HG03521 (cell line): ENCODE measurements around the gene ANKH.
"Not testable (repeated sequence)": the region's sequence is repeated elsewhere in the genome, so short reads cannot be mapped to it uniquely, and the experiment has no call there.

Experiments used
- ATAC-seq: cut with Tn5 transposase; IDR thresholded peaks from one replicate; pipeline ENCODE4 v1.9.1; 2021; ENCODE audit warnings: mild to moderate bottlenecking, moderate library complexity; ENCODE audit not compliant: unreplicated experiment

ANKH gene

GRCh38 chr5:14859150-14859549, 12.4 kb downstream of the ANKH start:
- no peak for ATAC-seq

DNA sequence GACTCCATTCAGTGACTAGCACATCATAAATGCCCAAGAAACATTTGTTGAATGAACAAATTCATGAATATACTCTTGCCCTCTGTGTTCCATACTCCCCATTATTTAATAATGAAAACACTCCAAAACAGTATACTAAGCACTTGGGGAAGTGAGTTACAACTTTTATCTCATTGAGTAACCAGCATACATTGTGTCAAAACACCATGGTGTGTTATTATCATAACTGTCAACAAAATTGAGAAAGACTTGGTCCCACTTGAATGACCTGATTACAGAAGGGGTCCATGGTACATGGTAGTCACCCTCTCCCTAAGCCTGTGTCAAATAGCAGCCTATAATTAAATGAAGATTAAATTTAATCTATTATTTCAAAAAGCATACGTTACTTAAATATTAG, 16.2 kb downstream of the ANKH start:
- ATAC-seq: no peak

DNA sequence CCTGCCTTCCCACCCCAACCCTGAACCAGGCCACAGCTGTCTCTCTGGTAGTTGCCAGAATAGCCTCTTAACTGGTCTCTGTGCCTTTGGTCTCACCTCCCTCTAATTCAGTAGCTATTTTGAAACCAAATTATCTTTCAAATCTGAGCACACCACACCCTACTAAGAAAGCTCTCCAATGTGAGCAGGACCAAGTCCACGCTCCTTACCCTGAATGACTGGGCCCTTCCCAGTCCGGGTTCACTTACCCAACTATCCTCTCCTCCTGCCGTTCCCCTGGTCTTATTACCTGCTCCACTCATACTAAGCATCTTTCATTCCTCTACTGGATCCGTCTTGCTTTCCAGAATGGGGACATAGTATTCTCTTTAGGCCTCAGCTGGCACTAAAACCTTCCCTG, 16.8 kb downstream of the ANKH start:
- ATAC-seq: no peak

GRCh38 chr5:14853685-14854084, 17.9 kb downstream of the ANKH start:
- no peak for ATAC-seq

DNA sequence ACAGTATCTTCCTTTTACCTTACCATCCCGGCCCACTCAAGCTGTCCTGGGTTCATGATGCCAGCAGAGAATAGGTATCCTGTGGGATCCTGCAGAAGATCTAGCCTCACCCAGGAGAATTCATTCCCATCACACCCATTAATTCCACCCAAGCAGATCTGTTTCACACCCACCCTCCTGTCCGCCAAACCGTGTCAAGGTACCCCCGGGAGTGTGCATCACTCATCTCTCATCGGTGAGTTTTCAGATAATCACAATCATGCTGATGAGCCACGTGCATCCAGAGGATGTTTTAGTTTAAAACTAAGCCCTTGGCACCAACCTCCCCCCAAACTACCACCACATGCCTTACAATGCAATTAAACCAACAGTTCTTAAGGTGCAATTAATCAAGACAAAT, 18.8 kb downstream of the ANKH start:
- no peak for ATAC-seq

DNA sequence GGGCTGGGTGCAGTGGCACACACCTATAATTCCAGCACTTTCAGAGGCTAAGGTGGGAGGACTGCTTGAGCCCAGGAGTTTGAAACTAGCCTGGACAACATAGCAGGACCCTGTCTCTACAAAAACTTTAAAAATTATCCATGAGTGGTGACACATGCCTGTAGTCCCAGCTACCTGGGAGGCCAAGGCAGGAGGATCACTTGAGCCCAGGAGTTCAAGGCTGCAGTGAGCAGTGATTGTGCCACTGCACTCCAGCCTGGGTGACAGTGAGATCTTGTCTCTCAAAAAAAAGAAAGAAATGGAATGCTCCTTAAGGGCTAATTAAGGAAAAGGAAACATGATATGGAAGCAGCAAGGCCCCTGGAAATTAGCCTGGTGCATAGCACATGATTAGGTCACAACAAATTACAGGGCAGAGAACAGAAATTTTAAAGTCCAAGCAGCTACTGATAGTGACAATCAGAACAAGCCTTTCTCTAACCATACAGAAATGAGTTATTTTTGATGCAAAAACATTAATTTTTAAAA, 19.5 kb downstream of the ANKH start:
- ATAC-seq: no peak

DNA sequence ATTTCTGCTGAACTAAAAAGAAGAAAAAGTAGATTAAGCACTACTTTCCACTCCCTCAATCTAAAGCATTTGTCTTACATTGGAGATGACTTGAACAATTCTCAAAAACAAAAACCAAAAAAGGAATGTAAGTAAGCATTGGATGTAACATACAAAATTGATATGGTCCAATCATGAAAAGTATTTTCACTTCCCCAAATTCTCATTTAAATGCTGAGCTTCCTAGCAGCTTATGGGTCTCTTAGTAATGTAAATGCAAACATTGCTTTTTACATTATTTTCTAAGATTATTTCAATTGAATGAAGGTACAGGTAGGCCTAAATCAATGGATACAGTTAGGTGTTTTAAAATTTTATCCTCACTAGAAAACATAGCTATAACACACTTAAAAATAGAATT, 20.0 kb downstream of the ANKH start:
- no peak for ATAC-seq

DNA sequence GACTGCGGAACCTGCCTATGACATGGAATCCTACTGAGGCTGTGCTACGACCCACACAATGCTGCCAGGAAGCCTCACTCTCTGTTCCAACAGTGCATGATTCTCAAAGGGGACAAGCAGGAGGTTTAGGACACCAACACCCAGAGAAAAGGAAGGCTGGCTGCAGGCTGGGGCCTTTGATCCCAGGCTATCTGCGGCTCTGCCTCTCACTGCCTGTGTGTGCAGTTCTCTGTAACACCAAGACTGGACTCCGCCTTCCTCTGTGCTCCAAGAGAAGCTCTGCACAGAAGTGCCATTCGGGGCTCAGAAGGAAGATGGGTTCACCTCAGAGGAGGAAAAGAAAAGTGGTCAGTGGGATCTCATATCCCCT, 20.5 kb downstream of the ANKH start:
- ATAC-seq: no peak

GRCh38 chr5:14850419-14851049, 21.0 kb downstream of the ANKH start:
- ATAC-seq: no peak

DNA sequence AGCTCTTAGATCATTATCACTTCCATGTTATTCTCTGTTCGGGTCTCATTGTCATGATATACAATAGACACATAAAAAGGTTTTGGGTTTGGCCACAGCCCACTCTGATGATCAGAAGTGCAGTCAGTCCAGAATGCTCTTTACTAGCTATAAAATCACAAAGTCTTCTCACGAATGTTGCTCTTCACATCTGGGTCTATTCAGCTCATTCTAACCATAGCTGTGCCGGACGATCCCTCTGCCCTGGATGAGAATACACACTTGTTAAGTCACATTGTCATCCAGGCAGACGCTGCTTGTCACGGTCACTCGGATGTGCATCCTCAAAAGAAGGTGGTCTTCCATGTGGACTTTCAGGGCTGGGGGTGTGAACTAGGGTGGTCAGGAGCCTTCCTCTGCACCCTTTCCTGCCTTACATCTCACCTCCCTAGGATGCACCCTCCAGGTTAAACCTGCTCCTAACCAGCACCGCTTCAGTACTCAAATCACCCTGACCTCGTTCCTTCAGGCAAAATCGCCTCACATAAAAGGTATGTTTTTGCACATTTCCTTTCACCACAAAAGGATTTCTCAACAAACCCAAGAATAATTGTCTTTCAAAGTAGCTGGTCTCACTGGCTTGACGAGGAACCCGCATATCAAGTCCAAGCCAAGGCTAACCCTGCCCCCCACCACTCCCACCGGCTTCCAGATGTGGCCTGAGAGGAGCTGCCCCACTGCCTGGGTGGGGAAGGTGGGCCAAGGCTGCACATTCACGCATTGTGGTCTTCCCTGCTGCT, 21.9 kb downstream of the ANKH start:
- ATAC-seq: no peak

DNA sequence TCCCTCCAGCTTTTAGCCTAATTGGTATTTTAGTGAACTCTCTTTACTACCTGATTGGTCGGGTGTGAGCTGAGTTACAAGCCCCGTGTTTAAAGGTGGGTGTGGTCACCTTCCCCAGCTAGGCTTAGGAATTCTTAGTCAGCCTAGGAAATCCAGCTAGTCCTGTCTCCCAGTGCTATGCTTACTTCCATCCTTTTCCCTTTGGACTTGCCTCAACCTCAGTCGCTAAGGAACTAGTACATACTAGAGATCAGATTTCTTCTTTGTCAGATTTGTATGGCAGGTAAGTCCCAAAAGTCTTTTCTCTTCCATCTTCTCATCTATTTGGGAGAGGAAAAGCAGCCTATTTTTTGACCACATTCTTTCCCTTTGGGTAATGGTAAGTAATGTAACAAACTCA, 22.6 kb downstream of the ANKH start:
- ATAC-seq: not testable (repeated sequence)

- no peak for ATAC-seq
These were observed 23.2 kb downstream of the ANKH start for GRCh38 chr5:14848385-14848784.

GRCh38 chr5:14847471-14847870, 24.1 kb downstream of the ANKH start:
- ATAC-seq: no peak

DNA sequence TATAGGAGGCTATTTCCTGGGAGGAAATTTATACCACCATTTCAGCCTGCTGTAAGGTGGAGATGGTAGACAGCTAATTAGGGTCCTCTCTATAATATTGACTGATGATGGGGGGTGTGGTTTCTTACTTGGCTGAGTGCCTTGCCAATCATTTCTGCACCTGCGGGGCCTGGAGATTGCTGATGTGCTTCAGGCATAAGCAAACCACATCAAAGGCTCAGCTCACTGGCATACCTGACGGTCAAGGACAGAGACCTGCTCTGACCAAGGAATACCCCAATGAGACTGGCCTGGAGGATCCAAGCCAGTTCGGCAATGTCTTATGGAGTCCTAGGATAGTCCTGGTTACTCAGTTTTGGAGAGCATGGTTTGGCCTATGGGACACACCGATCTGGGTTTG, 29.5 kb downstream of the ANKH start:
- no peak for ATAC-seq

DNA sequence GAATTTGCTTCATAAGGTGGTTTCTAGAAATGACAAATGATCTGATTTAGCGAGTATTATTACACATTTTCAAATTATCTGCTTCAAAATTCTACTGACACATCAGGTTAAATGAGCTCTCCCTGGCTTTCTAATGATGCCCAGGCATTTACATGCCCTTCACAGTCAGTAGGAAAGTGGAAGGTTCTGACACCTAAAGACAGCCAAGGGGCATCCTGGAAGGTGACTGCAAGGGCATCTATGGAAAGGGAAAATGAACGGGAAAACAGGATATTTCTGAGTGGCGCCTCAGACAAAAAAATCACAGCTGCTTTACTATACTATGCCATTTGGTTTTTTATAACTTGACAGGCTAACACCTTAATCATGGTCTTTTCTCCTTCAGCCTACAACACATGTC, 31.0 kb downstream of the ANKH start:
- ATAC-seq: no peak

DNA sequence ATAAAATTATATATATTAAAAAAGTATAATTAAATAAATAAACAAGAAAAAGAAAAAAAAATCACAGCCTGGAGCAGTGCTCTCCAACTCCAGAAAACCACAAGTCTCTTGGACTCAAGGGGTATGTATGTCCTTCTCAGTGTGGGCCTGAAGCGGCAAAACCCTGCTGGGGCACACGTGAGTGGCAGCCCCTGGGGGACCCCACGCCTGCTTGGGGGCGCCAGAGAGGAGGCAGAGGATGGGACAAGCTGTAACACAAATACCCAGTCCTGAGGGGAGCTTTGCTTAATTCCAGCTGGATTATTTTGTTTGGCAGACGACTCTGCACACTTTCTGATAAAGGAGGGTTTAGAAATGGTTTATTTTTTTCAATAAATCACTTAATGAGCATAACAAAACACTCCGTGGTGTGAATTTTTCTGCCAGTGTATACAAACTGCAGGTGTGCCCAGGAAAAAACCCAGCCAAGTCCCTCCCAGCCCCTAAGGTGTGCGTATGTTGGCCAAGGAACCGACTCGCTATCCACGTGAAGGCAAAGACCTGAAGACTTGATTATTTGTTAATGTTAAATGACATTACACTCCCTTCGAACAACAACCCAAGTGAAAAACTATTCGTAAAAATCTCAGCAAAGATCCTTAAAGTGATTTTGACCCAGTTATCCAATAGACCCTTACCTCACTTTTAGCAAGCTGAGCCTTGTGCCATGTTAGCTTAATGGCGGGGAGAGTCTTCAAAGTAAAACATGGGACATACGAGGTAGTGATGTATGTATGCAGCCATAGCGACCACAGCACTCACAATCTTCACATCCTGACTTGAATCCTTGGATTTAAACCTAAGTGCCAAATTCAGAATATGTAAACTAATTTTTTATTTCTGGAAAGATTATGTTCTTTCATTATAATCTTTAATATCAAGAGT, 32.9 kb downstream of the ANKH start:
- ATAC-seq: no peak

GRCh38 chr5:14837423-14838122, 34.0 kb downstream of the ANKH start:
- ATAC-seq: not testable (repeated sequence)

- ATAC-seq: no peak
These were observed 36.7 kb downstream of the ANKH start for GRCh38 chr5:14834584-14835550.

DNA sequence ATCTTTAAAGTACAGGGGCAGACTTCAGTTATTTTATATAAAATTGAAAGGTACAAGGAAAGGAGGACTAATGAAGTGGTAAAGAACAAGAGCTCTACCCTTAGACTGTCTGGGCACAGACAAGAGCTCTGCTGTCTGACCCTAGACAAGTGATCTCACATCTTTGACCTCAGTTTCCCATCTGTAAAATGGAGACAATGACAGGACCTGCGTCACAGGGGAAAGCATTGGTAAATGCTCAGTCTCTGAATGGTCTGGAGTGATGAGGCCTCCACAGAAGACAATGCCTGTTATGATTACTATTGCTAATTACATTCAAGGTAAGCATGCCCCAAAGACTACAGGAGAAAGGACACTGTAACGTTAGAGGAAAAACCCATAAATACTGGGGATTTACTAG, 37.5 kb downstream of the ANKH start:
- no peak for ATAC-seq

GRCh38 chr5:14831006-14831338, 40.6 kb downstream of the ANKH start:
- ATAC-seq: no peak
